K562 (cell line): ENCODE measurements around the gene PPIF. TPM values are rescaled to one million over a fixed set of nuclear protein-coding genes. Genes with fewer than 3 reads are reported as not detected.

Experiments used
- ARHGAP35 ChIP-seq: fragments of 450-650 bp; IDR thresholded peaks from 2 replicates; pipeline ENCODE4 v1.6.1; 2018; ENCODE audit not compliant: partially characterized antibody
- ATF6 ChIP-seq: sonication (generic); formaldehyde crosslinking; IDR thresholded peaks from 2 replicates; pipeline ENCODE4 v1.4.0; 2020; ENCODE audit warnings: mild to moderate bottlenecking, missing genetic modification reagents
- HDGF ChIP-seq: fragments of 450-650 bp; IDR thresholded peaks from 2 replicates; pipeline ENCODE4 v1.6.1; 2016
- SMAD4 ChIP-seq: fragments of 250-450 bp; sonication (Bioruptor Pico); conservative IDR thresholded peaks from 2 replicates; pipeline ENCODE4 v1.8.0; 2021; ENCODE audit warnings: inconsistent platforms, mild to moderate bottlenecking, moderate library complexity
- UBTF ChIP-seq, 2 experiments: IDR thresholded peaks; 2 replicates each; pipeline ENCODE4 v1.6.1; 2012; ENCODE audit warnings: improper control_type of control experiment in 2 of 2, low read depth in 2 of 2, low read length in 2 of 2, borderline replicate concordance in 1 of 2
- VEZF1 ChIP-seq: fragments of 200-800 bp; sonication (Bioruptor generic); IDR thresholded peaks from 2 replicates; pipeline ENCODE4 v1.6.1; 2017; ENCODE audit warnings: missing genetic modification characterization, missing compliant biosample characterization
- XRCC4 ChIP-seq: IDR thresholded peaks from one replicate; pipeline ENCODE4 v1.6.1; 2011; ENCODE audit not compliant: insufficient read depth, insufficient read length; ENCODE audit errors: extremely low read depth
- polyA plus RNA-seq, 8 experiments: library from polyadenylated mRNA; depleted of rRNA in 4 of 8; stranded (reverse) in 5 of 8; unstranded in 3 of 8; fragments of >200 nt; fragmentation: Nextera tagmentation in 2 of 8; fragmentation: Illumina TruSeq in 1 of 8; extraction: Ambion mirVana in 2 of 8; extraction: Trizol in 1 of 8; gene quantifications; 2 replicates each; pipeline versions ENCODE4 v1.2.1 to v1.2.3, GENCODE V29; 2011 to 2014; ENCODE audit warnings: inconsistent platforms in 1 of 8, missing spikeins in 1 of 8
- total RNA-seq, 7 experiments: library from RNA; depleted of rRNA in 6 of 7; stranded (reverse); fragments of >200 nt in 6 of 7; fragmentation: Illumina TruSeq in 2 of 7; extraction: Trizol in 2 of 7; gene quantifications; 2 replicates each; pipeline versions ENCODE4 v1.2.1 to v1.2.3, GENCODE V29; 2011 to 2021; ENCODE audit warnings: low replicate concordance in 1 of 7

PPIF gene
- total and polyA plus RNA-seq, 9 of the 15 experiments (the other 6 are each of a cell fraction or from before 2014, with no cell fraction given): 40.9 to 287 (median 117) TPM

- TF ChIP-seq UBTF (IDR thresholded peaks at IDR 0.05; ENCODE audit: borderline replicate concordance in 1 of 2, low read depth in 2 of 2, low read length in 2 of 2) (no peak), XRCC4 (no peak), SMAD4 (CRISPR knock-in tag) (peak; percentile 47; the same call in 1 of the 2 replicates), ARHGAP35 (no peak), VEZF1 (peak; percentile 50; the same call in 1 of the 2 replicates), ATF6 (CRISPR knock-in tag) (no peak), HDGF (0 out of 2 replicates have a peak, but pooled peaks have one; percentile 27)
- TF ChIP-seq, all 486 proteins: peak for 45
Measured at GRCh38 chr10:79400146-79401004, 53.1 kb downstream of the PPIF start (continued).
